Measurements from ENCODE around the gene RND2.

DNA sequence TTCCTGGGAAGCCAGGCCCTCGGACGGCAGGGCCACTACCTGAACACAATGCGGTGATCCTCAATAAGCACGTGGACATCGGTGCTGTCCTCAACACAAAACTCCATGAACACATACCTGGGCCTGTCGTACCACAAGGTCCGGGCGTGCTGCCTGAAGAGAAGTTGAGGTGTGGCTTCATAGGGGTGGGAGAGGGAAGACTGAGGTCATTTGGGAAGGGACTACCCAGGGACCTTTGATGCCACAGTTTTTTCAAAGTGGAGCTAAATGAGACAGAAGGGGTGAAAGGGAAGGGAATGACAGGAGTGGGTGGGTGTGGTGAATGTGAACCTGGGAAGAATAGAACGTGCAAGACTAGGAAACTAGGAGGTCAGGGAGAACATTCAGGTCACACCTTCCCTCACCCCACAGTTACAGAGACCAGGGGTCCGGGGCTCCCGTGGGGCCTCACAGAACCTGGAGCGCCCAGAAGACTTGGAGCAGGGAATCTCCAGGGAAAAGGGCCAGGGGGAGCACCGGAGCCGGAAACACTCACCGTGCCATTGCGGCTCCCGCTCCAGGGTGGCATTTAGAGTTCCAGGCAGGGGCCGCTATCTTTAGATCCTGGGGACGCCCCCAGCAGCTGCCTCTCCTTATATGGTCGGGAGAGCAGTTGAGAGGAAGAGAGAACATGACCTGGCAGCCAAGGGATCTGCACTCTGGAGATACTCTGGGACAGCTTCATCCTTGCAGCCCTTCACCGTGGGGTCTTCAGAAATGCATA is 45.3 kb upstream of the RND2 start, which contains the start of gene PTGES3L:
- TF ChIP-seq, protein P1, sequence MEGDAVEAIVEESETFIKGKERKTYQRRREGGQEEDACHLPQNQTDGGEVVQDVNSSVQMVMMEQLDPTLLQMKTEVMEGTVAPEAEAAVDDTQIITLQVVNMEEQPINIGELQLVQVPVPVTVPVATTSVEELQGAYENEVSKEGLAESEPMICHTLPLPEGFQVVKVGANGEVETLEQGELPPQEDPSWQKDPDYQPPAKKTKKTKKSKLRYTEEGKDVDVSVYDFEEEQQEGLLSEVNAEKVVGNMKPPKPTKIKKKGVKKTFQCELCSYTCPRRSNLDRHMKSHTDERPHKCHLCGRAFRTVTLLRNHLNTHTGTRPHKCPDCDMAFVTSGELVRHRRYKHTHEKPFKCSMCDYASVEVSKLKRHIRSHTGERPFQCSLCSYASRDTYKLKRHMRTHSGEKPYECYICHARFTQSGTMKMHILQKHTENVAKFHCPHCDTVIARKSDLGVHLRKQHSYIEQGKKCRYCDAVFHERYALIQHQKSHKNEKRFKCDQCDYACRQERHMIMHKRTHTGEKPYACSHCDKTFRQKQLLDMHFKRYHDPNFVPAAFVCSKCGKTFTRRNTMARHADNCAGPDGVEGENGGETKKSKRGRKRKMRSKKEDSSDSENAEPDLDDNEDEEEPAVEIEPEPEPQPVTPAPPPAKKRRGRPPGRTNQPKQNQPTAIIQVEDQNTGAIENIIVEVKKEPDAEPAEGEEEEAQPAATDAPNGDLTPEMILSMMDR (IDR thresholded peaks at IDR 0.05): no peak
- no peak for TF ChIP-seq POLR2A (IDR thresholded peaks at IDR 0.05)
